Breast epithelium (tissue), 4 donors: Measurements from ENCODE around the gene ZNF175. TPM values are rescaled to one million over a fixed set of nuclear protein-coding genes. Genes with fewer than 3 reads are reported as not detected.
A peak's percentile ranks its signal among the peaks of the same experiment; 100 is the strongest.

Experiments used
- DNase-seq, 2 donors: peaks; one replicate each; pipeline ENCODE4 v3.0.0-alpha.2; 2019; ENCODE audit warnings: low spot score in 2 of 2
- H3K27ac ChIP-seq, 2 donors: fragments of 200-600 bp; sonication (generic) in 1 of 2; one replicate each; pipeline ENCODE4 v1.5.1; 2016 to 2019; ENCODE audit warnings: mild to moderate bottlenecking in 1 of 2
- H3K27me3 ChIP-seq, 2 donors: fragments of 200-600 bp; sonication (generic) in 1 of 2; one replicate each; pipeline versions ENCODE4 v1.5.1 to v1.6.0; 2017 to 2019; ENCODE audit warnings: control low read depth in 1 of 2, mild to moderate bottlenecking in 1 of 2
- H3K36me3 ChIP-seq: fragments of 200-600 bp; one replicate; pipeline ENCODE4 v1.5.1; 2019
- H3K4me1 ChIP-seq, 2 donors: fragments of 200-600 bp; sonication (generic); one replicate each; pipeline ENCODE4 v1.5.1; 2016 to 2019; ENCODE audit warnings: control low read depth in 1 of 2
- H3K4me3 ChIP-seq, 3 donors: fragments of 200-600 bp; sonication (generic); 1 replicate in 2 of 3; 2 replicates in 1 of 3; pipeline ENCODE4 v1.5.1; 2016 to 2019; ENCODE audit warnings: mild to moderate bottlenecking in 3 of 3, moderate library complexity in 2 of 3
- H3K9me3 ChIP-seq, 2 donors: fragments of 200-600 bp; sonication (generic) in 1 of 2; one replicate each; pipeline ENCODE4 v1.5.1; 2016 to 2019; ENCODE audit warnings: control low read depth in 1 of 2
- POLR2A ChIP-seq: fragments of 450-650 bp; IDR thresholded peaks from one replicate; pipeline ENCODE4 v1.6.1; 2016; ENCODE audit warnings: antibody characterized with exemption, mild to moderate bottlenecking, moderate library complexity
- POLR2AphosphoS5 ChIP-seq, 3 donors: sonication (generic); formaldehyde crosslinking; IDR thresholded peaks; one replicate each; pipeline ENCODE4 v1.6.1; 2017; ENCODE audit warnings: antibody characterized with exemption in 3 of 3
- intact Hi-C: fragments of 100-400 bp; cut with DNase I; formaldehyde crosslinking; loops from one replicate; pipeline ENCODE4 v1.15.1; 2023; ENCODE audit warnings: low total_unique reads
- total RNA-seq, 3 donors: library from RNA; depleted of rRNA; stranded (reverse); fragments of >200 nt; gene quantifications; one replicate each; pipeline ENCODE4 v1.1.0, GENCODE V29; 2016
- TF ChIP-seq, protein P1 (sequence below), 3 donors: fragments of 450-650 bp; IDR thresholded peaks; one replicate each; pipeline ENCODE4 v1.5.1; 2016 to 2017; ENCODE audit warnings: antibody characterized with exemption in 3 of 3, mild to moderate bottlenecking in 3 of 3, moderate library complexity in 3 of 3

ZNF175 gene
- total RNA-seq, 3 donors from 2014 or later, result 4.3 to 12.1 (median 8.9) TPM

DNA sequence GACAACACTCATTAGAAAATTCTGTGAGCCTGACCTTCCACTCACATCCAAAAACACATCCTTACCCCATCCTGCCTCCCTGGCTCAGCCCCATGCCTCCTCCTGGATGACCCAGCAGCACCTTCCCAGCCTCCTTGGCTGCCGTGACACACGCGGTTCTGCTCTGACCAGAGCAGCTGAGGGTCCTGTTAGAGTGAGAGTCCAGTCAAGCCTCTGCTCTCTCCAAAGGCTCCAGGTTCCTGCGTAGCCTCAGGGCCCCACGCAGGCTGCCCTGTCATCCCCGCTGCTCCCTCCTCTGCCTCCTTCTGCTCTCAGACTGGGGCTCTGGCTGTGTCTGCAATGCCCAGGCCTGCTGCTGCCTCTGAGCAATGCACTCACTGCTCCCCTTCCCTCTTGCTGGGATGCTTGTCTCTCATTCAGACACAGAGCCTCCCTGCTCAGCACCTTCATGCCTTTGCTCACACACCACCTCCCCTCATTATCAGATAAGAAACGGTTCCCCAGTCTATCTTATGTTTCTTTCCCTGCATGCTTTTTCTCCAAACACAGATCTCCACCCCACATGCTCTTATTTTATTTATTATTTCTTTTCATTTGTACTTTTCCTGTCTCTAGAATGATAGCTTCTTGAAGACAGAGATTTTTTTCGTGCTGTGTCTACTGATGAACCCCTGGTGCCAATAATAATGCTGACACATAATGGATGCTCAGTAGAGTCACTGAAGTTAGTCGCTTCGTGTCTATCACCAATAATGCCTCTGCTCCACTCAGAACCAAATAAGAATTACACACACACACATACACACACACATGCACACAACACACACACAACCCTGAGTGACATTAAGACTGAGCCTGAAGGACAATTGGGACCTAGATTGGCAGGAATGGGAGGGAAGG, 29.4 kb upstream of the ZNF175 start:
- Histone ChIP-seq H3K9me3 (no peaks in the 10 kb centered on the region), H3K36me3 (no peaks in the 10 kb centered on the region), H3K27ac (no peak overlapping the region), H3K4me3 (no peak overlapping the region), H3K27me3 (peaks cover 0 to 54% of the 10 kb centered on the region in 2 donors), H3K4me1 (no peaks in the 10 kb centered on the region)
- no peak for DNase-seq
- intact Hi-C loops, result no loop called here
- TF ChIP-seq, protein P1, sequence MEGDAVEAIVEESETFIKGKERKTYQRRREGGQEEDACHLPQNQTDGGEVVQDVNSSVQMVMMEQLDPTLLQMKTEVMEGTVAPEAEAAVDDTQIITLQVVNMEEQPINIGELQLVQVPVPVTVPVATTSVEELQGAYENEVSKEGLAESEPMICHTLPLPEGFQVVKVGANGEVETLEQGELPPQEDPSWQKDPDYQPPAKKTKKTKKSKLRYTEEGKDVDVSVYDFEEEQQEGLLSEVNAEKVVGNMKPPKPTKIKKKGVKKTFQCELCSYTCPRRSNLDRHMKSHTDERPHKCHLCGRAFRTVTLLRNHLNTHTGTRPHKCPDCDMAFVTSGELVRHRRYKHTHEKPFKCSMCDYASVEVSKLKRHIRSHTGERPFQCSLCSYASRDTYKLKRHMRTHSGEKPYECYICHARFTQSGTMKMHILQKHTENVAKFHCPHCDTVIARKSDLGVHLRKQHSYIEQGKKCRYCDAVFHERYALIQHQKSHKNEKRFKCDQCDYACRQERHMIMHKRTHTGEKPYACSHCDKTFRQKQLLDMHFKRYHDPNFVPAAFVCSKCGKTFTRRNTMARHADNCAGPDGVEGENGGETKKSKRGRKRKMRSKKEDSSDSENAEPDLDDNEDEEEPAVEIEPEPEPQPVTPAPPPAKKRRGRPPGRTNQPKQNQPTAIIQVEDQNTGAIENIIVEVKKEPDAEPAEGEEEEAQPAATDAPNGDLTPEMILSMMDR (IDR thresholded peaks at IDR 0.05), result no peak
- TF ChIP-seq POLR2A (no peak), POLR2AphosphoS5 (IDR thresholded peaks at IDR 0.05) (no peak)

DNA sequence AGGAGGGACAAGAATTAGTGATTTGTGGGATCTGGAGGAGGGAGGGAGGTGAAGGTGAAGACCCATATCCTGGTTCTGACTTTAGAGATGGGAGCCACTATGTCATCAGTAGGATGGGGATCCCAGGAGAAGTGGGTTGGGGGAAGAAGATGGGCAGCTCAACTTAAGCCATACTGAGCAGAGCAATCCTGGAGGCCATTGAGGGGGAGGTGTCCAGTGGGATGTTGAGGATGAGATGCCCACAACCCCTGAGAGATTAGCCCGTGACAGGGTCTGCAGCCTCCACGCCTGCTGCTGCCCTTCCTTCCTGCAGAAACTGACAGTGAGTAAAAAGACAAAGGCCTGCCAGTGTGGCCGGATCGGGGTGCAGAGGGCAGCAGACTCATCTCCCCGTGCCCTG, 28.4 kb upstream of the ZNF175 start:
- TF ChIP-seq POLR2AphosphoS5 (IDR thresholded peaks at IDR 0.05), result no peak
- TF ChIP-seq, protein P1 (IDR thresholded peaks at IDR 0.05), result no peak
- no peak for TF ChIP-seq POLR2A
- H3K36me3 ChIP-seq, result no peaks in the 10 kb centered on the region

GRCh38 chr19:51544038-51544437, 27.0 kb upstream of the ZNF175 start:
- H3K9me3 ChIP-seq, result no peaks in the 10 kb centered on the region
- no peaks in the 10 kb centered on the region for H3K4me1 ChIP-seq
- H3K36me3 ChIP-seq, result no peaks in the 10 kb centered on the region
- no peak overlapping the region for H3K4me3 ChIP-seq
- TF ChIP-seq, protein P1 (IDR thresholded peaks at IDR 0.05), result no peak
- TF ChIP-seq POLR2A (no peak), POLR2AphosphoS5 (IDR thresholded peaks at IDR 0.05) (no peak)
- no peak overlapping the region for H3K27ac ChIP-seq
- peaks cover 0 to 41% of the 10 kb centered on the region in 2 donors for H3K27me3 ChIP-seq
- no peak for DNase-seq
- intact Hi-C loops, result no loop called here

More for the DNA sequence above, 28.4 kb upstream of the ZNF175 start:
- Histone ChIP-seq H3K27me3 (peaks cover 0 to 53% of the 10 kb centered on the region in 2 donors), H3K27ac (no peak overlapping the region), H3K4me3 (no peak overlapping the region), H3K4me1 (no peaks in the 10 kb centered on the region), H3K9me3 (no peaks in the 10 kb centered on the region)
- DNase-seq, result peak in 1 of 2 donors; percentile 28
- intact Hi-C loops, result no loop called here

- no peak overlapping the region for H3K4me3 ChIP-seq
- H3K4me1 ChIP-seq, result no peaks in the 10 kb centered on the region
- DNase-seq, result peak in 1 of 2 donors; percentile 25
- no peaks in the 10 kb centered on the region for H3K9me3 ChIP-seq
- H3K27me3 ChIP-seq, result peaks cover 0 to 42% of the 10 kb centered on the region in 2 donors
- intact Hi-C loops, result no loop called here
- H3K36me3 ChIP-seq, result no peaks in the 10 kb centered on the region
- TF ChIP-seq POLR2A (no peak), POLR2AphosphoS5 (IDR thresholded peaks at IDR 0.05) (no peak)
- TF ChIP-seq, protein P1 (IDR thresholded peaks at IDR 0.05), result no peak
- H3K27ac ChIP-seq, result no peak overlapping the region
These were observed 24.9 kb upstream of the ZNF175 start for GRCh38 chr19:51546107-51546649.
